GM20431 (cell line): Measurements from ENCODE around the gene GARNL3.

Experiments
- in situ Hi-C: fragments of 300-500 bp; cut with MseI, MboI; formaldehyde crosslinking; loops from one replicate; pipeline ENCODE4 v1.15.0; 2020; ENCODE audit warnings: low sequenced_read_pairs; ENCODE audit not compliant: unreplicated experiment

The GARNL3 gene

GRCh38 chr9:127307802-127308201 is 43.2 kb downstream of the GARNL3 start:
- in situ Hi-C loops, result no loop called here

DNA sequence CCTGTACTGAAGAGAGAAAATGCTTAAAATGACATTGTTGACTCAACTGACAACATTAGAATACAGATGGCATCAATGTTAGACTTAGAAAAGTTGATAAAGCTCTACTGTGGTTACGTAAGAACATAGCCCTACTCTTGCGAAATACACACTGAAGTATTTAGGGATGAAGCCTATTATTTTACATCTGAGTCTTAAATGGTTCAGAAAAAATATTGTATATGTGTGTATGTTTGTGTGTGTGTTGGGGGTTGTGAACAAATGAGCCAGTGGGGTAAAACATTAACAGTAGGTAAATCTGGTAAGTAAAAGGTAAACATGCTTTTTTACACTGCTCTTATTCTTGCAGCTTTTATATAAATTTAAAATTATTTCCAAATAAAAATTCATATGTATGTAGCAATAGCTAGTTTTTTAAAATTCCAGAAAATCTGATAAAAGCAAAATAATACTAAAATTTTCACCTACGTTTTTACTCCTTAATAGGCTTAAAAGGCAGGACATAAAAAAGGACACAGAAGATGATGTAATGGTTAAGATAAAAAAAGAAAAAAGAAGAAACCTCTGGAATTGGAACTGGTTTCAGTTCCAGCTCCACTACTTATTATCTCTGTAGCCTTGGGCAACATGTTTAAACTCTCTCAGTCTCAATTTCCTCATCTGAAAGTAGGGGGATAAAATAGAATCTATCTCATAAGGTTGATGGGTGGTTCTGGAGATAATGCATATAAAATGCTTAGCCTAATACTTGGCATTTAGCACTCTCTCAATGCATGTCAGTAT is 44.3 kb downstream of the GARNL3 start:
- in situ Hi-C loops, result no loop called here

DNA sequence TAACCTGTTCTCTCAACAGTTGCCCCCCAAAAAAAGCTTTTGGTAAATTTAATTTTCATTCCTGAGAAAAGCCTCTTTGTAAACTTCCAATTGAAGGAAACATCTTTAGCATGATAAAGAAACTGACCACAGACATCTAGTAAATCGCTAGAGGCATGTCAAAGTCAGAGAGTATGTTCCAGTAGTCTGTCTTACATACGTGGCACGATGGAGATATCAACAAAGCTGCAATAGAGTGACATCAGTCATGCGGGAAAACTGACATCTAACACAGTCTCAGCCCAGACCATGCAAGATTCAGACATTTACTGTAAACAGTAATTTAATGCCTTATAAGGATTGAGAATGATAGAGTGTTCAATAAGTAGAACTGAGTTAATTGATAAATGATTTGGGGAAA is 45.1 kb downstream of the GARNL3 start:
- in situ Hi-C loops, result no loop called here

- in situ Hi-C loops, result no loop called here
Measured at GRCh38 chr9:127311239-127311741, 46.7 kb downstream of the GARNL3 start.

DNA sequence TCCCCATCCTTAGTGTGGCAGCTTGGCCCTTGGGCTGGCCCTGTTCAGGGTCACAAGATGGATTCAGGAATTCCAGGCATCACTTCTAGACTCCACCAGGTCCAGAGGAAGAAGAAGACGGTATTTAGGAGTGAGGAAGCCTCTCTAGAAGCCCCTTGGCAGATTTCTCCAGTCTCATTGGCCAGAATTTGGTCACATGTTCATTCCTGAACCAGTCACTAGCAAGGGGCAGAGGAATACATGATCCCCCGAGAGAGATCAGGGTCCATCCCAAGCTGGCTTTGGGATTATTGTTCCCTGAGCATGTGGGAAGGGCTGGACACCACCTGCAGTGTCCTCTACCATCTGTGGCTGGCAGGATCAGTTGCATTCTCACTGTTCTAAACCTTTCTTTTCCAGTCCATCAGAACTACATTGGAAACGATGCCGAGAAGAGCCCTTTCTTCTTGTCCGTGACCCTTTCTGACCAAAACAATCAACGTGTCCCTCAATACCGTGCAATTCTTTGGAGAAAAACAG is 48.5 kb downstream of the GARNL3 start:
- in situ Hi-C loops, result no loop called here

DNA sequence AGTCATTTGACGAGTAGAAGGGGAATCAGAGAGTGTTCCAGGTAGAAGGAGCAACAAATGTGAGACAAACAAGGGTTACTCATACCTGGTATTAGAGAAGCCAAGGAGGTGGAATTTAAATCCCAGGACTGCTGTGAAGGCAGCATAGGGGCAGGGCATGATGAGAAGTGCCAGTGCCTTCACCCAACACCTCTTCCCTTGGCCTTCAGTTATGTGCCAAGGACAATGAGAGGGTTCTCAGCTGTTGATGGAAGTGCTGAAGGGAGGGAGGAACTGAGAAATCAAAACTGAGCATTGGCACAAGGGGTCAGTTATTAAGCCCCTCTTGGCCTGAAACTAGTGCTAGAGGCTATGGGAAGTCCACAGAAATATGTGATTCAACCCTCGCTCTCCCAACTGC is 50.3 kb downstream of the GARNL3 start:
- in situ Hi-C loops, result no loop called here

- in situ Hi-C loops, result no loop called here
Measured at GRCh38 chr9:127316586-127317323, 52.2 kb downstream of the GARNL3 start.

DNA sequence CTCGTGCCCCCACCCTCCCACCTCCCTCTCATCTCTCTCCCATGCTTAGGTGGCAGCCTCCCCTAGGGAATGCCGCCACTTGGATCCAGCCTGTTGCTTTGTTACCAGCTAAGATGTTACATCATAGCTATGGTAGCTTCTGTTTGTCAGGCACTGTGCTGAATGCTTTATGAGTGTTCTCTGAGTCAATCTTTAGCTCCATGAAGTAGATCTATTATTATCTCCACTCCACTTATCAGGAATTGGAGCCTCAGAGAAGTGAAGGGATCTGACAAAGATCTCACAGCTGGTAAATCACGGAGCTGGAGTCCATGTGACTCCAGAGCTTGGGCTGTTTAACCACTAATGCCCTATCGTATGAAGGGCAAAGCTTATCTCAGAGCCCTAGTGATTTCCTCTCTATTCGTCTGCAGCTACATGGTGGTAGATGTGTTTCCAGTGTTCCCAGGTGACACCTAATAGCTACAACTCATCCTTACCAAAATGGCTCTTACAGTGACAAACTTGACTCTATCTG is 54.1 kb downstream of the GARNL3 start:
- in situ Hi-C loops, result no loop called here

DNA sequence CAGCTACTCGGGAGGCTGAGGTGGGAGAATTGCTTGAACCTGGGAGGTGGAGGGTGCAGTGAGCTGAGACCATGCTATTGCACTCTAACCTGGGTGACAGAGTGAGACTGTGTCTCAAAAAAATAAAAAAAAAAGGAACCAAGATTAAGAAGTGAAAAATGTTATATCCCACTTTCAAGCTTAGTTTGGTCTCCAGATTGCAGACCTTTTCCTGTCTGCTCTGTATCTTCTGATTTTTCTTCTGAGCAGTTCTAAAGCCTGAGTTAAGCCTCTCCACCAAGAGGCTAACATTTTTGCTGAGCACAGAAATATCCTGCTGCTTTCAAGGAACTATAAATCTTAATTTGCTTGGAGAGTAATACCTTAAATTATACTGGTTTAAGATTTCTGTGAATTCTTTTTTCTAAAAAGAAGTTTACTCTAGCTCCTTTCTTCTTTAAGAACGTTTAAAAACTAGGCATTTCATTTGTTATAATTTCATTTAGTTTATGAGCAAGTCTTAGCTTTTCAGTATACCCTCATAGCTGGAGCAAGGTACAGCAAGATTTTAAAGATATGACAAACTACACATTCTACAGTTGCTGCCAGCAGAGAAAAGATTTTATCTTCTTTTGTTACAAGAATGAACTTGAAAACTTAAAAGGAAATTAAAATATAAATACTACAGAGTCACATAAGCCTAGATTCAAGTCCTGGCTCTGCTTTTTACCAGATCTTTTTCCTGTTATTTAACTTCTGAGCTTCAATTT is 55.0 kb downstream of the GARNL3 start:
- in situ Hi-C loops, result no loop called here

DNA sequence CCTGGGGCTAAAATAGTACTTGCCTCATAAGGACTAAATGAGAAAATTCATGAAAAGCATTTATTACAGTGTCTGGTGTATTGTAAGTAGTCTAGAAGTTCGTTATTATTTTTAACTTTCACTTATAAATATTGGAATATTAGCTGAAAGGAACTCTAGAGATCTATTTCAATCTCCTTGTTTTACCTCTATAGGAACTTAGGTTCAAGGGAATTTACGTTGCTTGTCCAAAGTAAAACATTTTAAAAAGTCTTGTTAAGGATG is 55.5 kb downstream of the GARNL3 start:
- in situ Hi-C loops, result no loop called here

DNA sequence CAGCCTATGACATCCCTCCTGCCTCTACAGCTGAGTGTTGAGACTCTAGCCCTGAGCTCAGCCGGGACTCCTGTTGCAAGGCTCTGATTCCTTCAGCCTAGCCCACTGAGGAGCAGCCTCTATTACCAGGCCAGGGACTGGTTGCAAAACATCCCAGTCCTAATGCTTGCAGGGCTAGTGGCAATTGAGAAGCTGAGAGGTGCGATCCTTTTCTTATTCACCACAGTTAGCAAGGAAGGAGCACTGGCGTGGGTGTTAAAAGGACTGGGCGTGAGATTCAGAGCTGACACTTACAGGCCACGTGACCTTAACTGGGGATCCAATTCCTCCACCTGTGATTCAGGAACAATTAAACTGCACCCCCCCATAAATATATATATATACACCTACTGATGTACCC is 58.8 kb downstream of the GARNL3 start:
- in situ Hi-C loops, result no loop called here

- in situ Hi-C loops, result no loop called here
Measured at GRCh38 chr9:127330501-127330900, 65.9 kb downstream of the GARNL3 start.

DNA sequence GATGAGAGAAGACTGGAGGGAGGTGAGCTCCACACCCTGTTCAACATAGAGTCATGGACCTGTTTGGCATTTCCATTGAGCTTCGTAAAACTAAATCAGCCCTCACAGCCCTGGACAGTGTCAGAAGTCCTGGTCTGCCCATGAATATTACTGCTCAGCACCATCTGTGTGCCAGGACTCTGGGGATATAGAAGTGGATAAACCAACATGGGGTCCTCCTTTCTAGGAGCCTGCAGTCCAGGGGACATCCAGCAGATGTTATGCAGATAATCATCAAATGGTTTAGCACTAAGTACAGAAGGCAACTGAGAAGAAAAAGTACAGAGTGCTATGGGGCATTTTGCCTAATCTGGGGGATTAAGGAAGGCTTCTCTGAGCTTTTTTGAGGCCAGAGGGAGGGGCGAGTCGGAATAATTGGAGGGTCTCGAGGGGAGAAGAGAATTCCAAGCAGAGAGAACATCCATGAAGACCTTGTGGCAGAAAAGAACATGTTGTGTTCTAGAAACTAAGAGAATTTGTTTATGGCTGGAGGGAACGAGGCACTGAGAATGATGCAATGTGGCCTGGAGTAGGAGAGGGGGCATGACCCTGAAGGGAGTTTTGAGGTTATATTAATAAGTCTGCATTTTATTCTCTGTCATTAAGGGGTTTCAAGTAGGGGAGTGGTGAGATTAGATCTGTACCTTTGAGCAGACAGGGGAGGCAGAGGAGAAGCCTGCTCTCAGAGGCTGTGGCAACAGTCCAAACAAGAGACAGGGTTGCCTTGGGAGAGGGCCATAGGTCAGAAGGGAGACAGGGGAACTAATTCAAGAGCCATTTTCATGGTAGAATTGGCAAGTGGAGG is 68.9 kb downstream of the GARNL3 start:
- in situ Hi-C loops, result no loop called here

- in situ Hi-C loops, result no loop called here
Measured at GRCh38 chr9:127334725-127335124, 70.2 kb downstream of the GARNL3 start.

- in situ Hi-C loops, result no loop called here
Measured at GRCh38 chr9:127336086-127336485, 71.5 kb downstream of the GARNL3 start.

- in situ Hi-C loops, result no loop called here
Measured at GRCh38 chr9:127336506-127337352, 72.2 kb downstream of the GARNL3 start.

DNA sequence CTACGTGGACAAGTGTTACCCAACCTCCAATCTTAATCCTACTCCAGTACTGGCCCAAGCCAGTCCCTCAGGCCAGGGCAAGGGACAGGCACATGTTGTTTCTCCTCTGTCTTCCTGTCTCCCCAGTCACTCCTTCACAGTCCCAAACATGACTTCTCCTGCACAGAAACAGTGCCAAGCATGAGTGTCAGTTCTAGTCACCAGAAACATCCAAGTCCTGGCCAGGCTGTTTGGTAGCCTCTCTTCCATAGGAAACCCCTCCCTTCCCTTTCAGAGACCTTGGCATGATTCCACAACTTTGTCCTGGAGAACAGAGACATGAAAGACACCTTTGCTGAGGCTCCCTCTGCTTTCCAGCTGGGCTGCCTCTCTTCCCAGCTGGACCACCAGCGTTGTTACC is 76.1 kb downstream of the GARNL3 start:
- in situ Hi-C loops, result no loop called here

DNA sequence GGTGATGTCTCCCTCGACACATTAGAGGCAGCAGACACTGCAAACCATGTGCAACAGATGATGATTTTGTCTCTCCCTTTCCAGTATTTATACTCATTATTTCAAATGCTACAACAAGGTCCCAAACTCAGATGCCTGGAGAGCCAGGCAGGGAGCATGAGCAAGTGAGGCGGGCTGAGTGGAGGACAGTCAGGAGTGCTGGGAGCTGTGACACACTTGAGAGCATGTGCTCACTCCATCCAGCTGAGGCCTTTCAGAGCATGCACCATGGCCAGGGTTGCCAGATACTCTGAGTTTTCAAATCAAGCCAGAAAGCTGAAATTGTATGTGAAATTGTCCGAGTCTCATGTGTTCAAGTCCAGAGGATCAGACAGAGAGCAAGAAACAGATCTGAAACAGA is 76.6 kb downstream of the GARNL3 start:
- in situ Hi-C loops, result no loop called here
